ENCODE results near the gene SLC44A3.

Gene SLC44A3

GRCh38 chr1:94819945-94820746 is at the start of gene SLC44A3:
SLC44A3 (plus strand) TSS chr1:94820357; CDS start chr1:94820452, 95 bp downstream.
- H3K4me3 ChIP-seq (ENCODE audit: low read depth, low read length), result peak within 1 kb of the TSS; percentile 53

GRCh38 chr1:94772230-94772641 is 47.9 kb upstream of the SLC44A3 start:
- H3K4me3 ChIP-seq (ENCODE audit: low read depth, low read length), result no peak overlapping the region

GRCh38 chr1:94772845-94773244 is 47.3 kb upstream of the SLC44A3 start:
- no peak overlapping the region for H3K4me3 ChIP-seq (ENCODE audit: low read depth, low read length)

GRCh38 chr1:94773296-94773809 is 46.8 kb upstream of the SLC44A3 start:
- no peak overlapping the region for H3K4me3 ChIP-seq (ENCODE audit: low read depth, low read length)

- H3K4me3 ChIP-seq (ENCODE audit: low read depth, low read length), result no peak overlapping the region
Measured at GRCh38 chr1:94773931-94774422, 46.2 kb upstream of the SLC44A3 start.

- H3K4me3 ChIP-seq (ENCODE audit: low read depth, low read length), result no peak overlapping the region
Measured at GRCh38 chr1:94776474-94776873, 43.7 kb upstream of the SLC44A3 start.

GRCh38 chr1:94777281-94777680 is 42.9 kb upstream of the SLC44A3 start:
- H3K4me3 ChIP-seq (ENCODE audit: low read depth, low read length), result no peak overlapping the region

GRCh38 chr1:94778808-94779207 is 41.3 kb upstream of the SLC44A3 start:
- H3K4me3 ChIP-seq (ENCODE audit: low read depth, low read length), result no peak overlapping the region

GRCh38 chr1:94783342-94784189 is 36.6 kb upstream of the SLC44A3 start:
- no peak overlapping the region for H3K4me3 ChIP-seq (ENCODE audit: low read depth, low read length)

GRCh38 chr1:94784190-94784515 is 36.0 kb upstream of the SLC44A3 start:
- H3K4me3 ChIP-seq (ENCODE audit: low read depth, low read length), result no peak overlapping the region

- H3K4me3 ChIP-seq (ENCODE audit: low read depth, low read length), result no peak overlapping the region
Measured at GRCh38 chr1:94787691-94788090, 32.5 kb upstream of the SLC44A3 start.

GRCh38 chr1:94790246-94790645 is 29.9 kb upstream of the SLC44A3 start:
- no peak overlapping the region for H3K4me3 ChIP-seq (ENCODE audit: low read depth, low read length)

GRCh38 chr1:94790670-94791069 is 29.5 kb upstream of the SLC44A3 start:
- no peak overlapping the region for H3K4me3 ChIP-seq (ENCODE audit: low read depth, low read length)

- no peak overlapping the region for H3K4me3 ChIP-seq (ENCODE audit: low read depth, low read length)
Measured at GRCh38 chr1:94792473-94793295, 27.5 kb upstream of the SLC44A3 start.

- H3K4me3 ChIP-seq (ENCODE audit: low read depth, low read length), result no peak overlapping the region
Measured at GRCh38 chr1:94793296-94793656, 26.9 kb upstream of the SLC44A3 start.

GRCh38 chr1:94795434-94795833 is 24.7 kb upstream of the SLC44A3 start:
- no peak overlapping the region for H3K4me3 ChIP-seq (ENCODE audit: low read depth, low read length)

GRCh38 chr1:94796266-94796665 is 23.9 kb upstream of the SLC44A3 start:
- no peak overlapping the region for H3K4me3 ChIP-seq (ENCODE audit: low read depth, low read length)

- H3K4me3 ChIP-seq (ENCODE audit: low read depth, low read length), result no peak overlapping the region
Measured at GRCh38 chr1:94797291-94797690, 22.9 kb upstream of the SLC44A3 start.

GRCh38 chr1:94798054-94798453 is 22.1 kb upstream of the SLC44A3 start:
- no peak overlapping the region for H3K4me3 ChIP-seq (ENCODE audit: low read depth, low read length)

GRCh38 chr1:94798462-94798861 is 21.7 kb upstream of the SLC44A3 start:
- no peak overlapping the region for H3K4me3 ChIP-seq (ENCODE audit: low read depth, low read length)

- H3K4me3 ChIP-seq (ENCODE audit: low read depth, low read length), result no peak overlapping the region
Measured at GRCh38 chr1:94799206-94799605, 21.0 kb upstream of the SLC44A3 start.
